ENCODE results near the gene UBE2E1.
A peak's percentile ranks its signal among the peaks of the same experiment; 100 is the strongest.

UBE2E1 gene

GRCh38 chr3:23885210-23885609, 79.5 kb downstream of the UBE2E1 start:
- H3K27me3 ChIP-seq (ENCODE audit: insufficient read depth, low read length) = no peaks in the 10 kb centered on the region
- H3K4me1 ChIP-seq (ENCODE audit: insufficient read depth, low read length, severe bottlenecking) = no peaks in the 10 kb centered on the region
- no peaks in the 10 kb centered on the region for H3K9me3 ChIP-seq (ENCODE audit: low read length)
- peaks cover 12% of the 10 kb centered on the region for H3K36me3 ChIP-seq (ENCODE audit: insufficient read depth, low read length)
- H4K20me1 ChIP-seq (ENCODE audit: insufficient read depth, low read length) = peaks cover 5% of the 10 kb centered on the region; the same call in 1 of the 2 replicates
- 0 out of 2 replicates have a peak, but pooled peaks cover 3% of the 10 kb centered on the region for H3K79me2 ChIP-seq (ENCODE audit: insufficient read depth, low read length)
- H3K9ac ChIP-seq (ENCODE audit: low read length) = no peak overlapping the region
- H3K4me2 ChIP-seq (ENCODE audit: low read length) = no peak overlapping the region
- H3K9me2 ChIP-seq (ENCODE audit: low read depth, low read length) = no peaks in the 10 kb centered on the region
- no peak overlapping the region for H3K4me3 ChIP-seq (ENCODE audit: low read depth, low read length, poor library complexity, severe bottlenecking)
- TF ChIP-seq CTCF (IDR thresholded peaks at IDR 0.05; ENCODE audit: low read length) (no peak), EZH2 (IDR thresholded peaks at IDR 0.05; ENCODE audit: borderline replicate concordance, low read length) (no peak)
- no peaks in the 10 kb centered on the region for H3F3A ChIP-seq (ENCODE audit: insufficient read depth, low read length)
- no peak overlapping the region for H2AFZ ChIP-seq (ENCODE audit: low read length)
- no peak overlapping the region for H3K27ac ChIP-seq (ENCODE audit: low read depth, low read length, poor library complexity, severe bottlenecking)

GRCh38 chr3:23886311-23886710, 80.6 kb downstream of the UBE2E1 start:
- Histone ChIP-seq H3K4me3 (ENCODE audit: low read depth, low read length, poor library complexity, severe bottlenecking) (no peak overlapping the region), H3K27me3 (ENCODE audit: insufficient read depth, low read length) (no peaks in the 10 kb centered on the region), H3K79me2 (ENCODE audit: insufficient read depth, low read length) (no peaks in the 10 kb centered on the region), H3K4me2 (ENCODE audit: low read length) (no peak overlapping the region), H2AFZ (ENCODE audit: low read length) (no peak overlapping the region), H3K27ac (ENCODE audit: low read depth, low read length, poor library complexity, severe bottlenecking) (no peak overlapping the region), H3K9ac (ENCODE audit: low read length) (no peak overlapping the region), H3K36me3 (ENCODE audit: insufficient read depth, low read length) (peaks cover 19% of the 10 kb centered on the region; the same call in 1 of the 2 replicates), H3K9me3 (ENCODE audit: low read length) (no peaks in the 10 kb centered on the region), H4K20me1 (ENCODE audit: insufficient read depth, low read length) (peaks cover 5% of the 10 kb centered on the region; the same call in 1 of the 2 replicates), H3K9me2 (ENCODE audit: low read depth, low read length) (no peaks in the 10 kb centered on the region), H3K4me1 (ENCODE audit: insufficient read depth, low read length, severe bottlenecking) (no peaks in the 10 kb centered on the region), H3F3A (ENCODE audit: insufficient read depth, low read length) (no peaks in the 10 kb centered on the region)
- TF ChIP-seq EZH2 (IDR thresholded peaks at IDR 0.05; ENCODE audit: borderline replicate concordance, low read length) = no peak
- no peak for TF ChIP-seq CTCF (IDR thresholded peaks at IDR 0.05; ENCODE audit: low read length)

GRCh38 chr3:23888617-23889228, 83.0 kb downstream of the UBE2E1 start:
- Histone ChIP-seq H3K79me2 (ENCODE audit: insufficient read depth, low read length) (no peaks in the 10 kb centered on the region), H3K9ac (ENCODE audit: low read length) (no peak overlapping the region), H3K4me2 (ENCODE audit: low read length) (no peak overlapping the region), H2AFZ (ENCODE audit: low read length) (no peak overlapping the region), H3K27ac (ENCODE audit: low read depth, low read length, poor library complexity, severe bottlenecking) (no peak overlapping the region), H4K20me1 (ENCODE audit: insufficient read depth, low read length) (peaks cover 5% of the 10 kb centered on the region; the same call in 1 of the 2 replicates), H3K36me3 (ENCODE audit: insufficient read depth, low read length) (peaks cover 37% of the 10 kb centered on the region; the same call in 1 of the 2 replicates), H3K4me1 (ENCODE audit: insufficient read depth, low read length, severe bottlenecking) (no peaks in the 10 kb centered on the region), H3K9me3 (ENCODE audit: low read length) (no peaks in the 10 kb centered on the region), H3K9me2 (ENCODE audit: low read depth, low read length) (no peaks in the 10 kb centered on the region), H3K4me3 (ENCODE audit: low read depth, low read length, poor library complexity, severe bottlenecking) (no peak overlapping the region), H3F3A (ENCODE audit: insufficient read depth, low read length) (no peaks in the 10 kb centered on the region), H3K27me3 (ENCODE audit: insufficient read depth, low read length) (no peaks in the 10 kb centered on the region)
- TF ChIP-seq EZH2 (IDR thresholded peaks at IDR 0.05; ENCODE audit: borderline replicate concordance, low read length) (no peak), CTCF (IDR thresholded peaks at IDR 0.05; ENCODE audit: low read length) (peak; percentile 84)
